Stimulated activated CD8-positive, alpha-beta memory T cell treated with anti-CD3 and anti-CD28 coated beads, Interleukin-7, amount 100 ng/mL, for 24 hours (primary cell): ENCODE measurements around the gene RPS8.
"Not testable (repeated sequence)": the region's sequence is repeated elsewhere in the genome, so short reads cannot be mapped to it uniquely, and the experiment has no call there.

ENCODE experiments used
- DNase-seq: peaks from one replicate; pipeline ENCODE4 v3.0.0-alpha.2; 2020; ENCODE audit warnings: low read depth

RPS8 gene

GRCh38 chr1:44783697-44784093 is 8.4 kb downstream of the RPS8 start:
- DNase-seq = no peak

GRCh38 chr1:44784094-44785028 is 9.0 kb downstream of the RPS8 start:
- no peak for DNase-seq

GRCh38 chr1:44785029-44785380 is 9.7 kb downstream of the RPS8 start:
- no peak for DNase-seq

- DNase-seq = no peak
Measured at GRCh38 chr1:44785501-44786137, 10.3 kb downstream of the RPS8 start.

- no peak for DNase-seq
Measured at GRCh38 chr1:44786138-44786840, 10.9 kb downstream of the RPS8 start.

GRCh38 chr1:44786841-44787426 is 11.6 kb downstream of the RPS8 start:
- DNase-seq = no peak

- no peak for DNase-seq
Measured at GRCh38 chr1:44787506-44787905, 12.2 kb downstream of the RPS8 start.

GRCh38 chr1:44788120-44788860 is 12.9 kb downstream of the RPS8 start, which contains the start of gene BEST4:
Gene BEST4, minus strand, starts transcription at chr1:44788170. Its CDS starts 465 bp downstream, at chr1:44787705.
- DNase-seq = no peak

- no peak for DNase-seq
Measured at GRCh38 chr1:44790968-44791801, 15.8 kb downstream of the RPS8 start.

- no peak for DNase-seq
Measured at GRCh38 chr1:44792736-44793502, 17.6 kb downstream of the RPS8 start.

- not testable (repeated sequence) for DNase-seq
Measured at GRCh38 chr1:44797886-44798285, 22.5 kb downstream of the RPS8 start.

GRCh38 chr1:44798481-44799365 is 23.4 kb downstream of the RPS8 start:
- DNase-seq = no peak

- DNase-seq = peak; percentile 95
Measured at GRCh38 chr1:44799770-44800584, 24.6 kb downstream of the RPS8 start, which contains the start of gene PLK3. Gene PLK3, plus strand, starts transcription at chr1:44800377. Its CDS starts 87 bp downstream, at chr1:44800464.

GRCh38 chr1:44801491-44802305 is 26.4 kb downstream of the RPS8 start:
- DNase-seq = no peak

GRCh38 chr1:44802306-44803061 is 27.1 kb downstream of the RPS8 start:
- DNase-seq = no peak

GRCh38 chr1:44803062-44803311 is 27.6 kb downstream of the RPS8 start:
- DNase-seq = no peak
